Cardiac muscle cell (in vitro differentiated cells and primary cell): ENCODE results near the gene SHISAL1. TPM values are rescaled to one million over a fixed set of nuclear protein-coding genes. Genes with fewer than 3 reads are reported as not detected.

Source experiments
- DNase-seq, 2 donors: peaks; one replicate each; pipeline versions ENCODE4 v3.0.0 to v3.0.0-alpha.2; 2010 to 2017; ENCODE audit warnings: low read depth in 1 of 2, low spot score in 1 of 2
- H3K27ac ChIP-seq: fragments of 200-600 bp; sonication (generic); 2 replicates; pipeline ENCODE4 v1.5.1; 2016
- H3K27me3 ChIP-seq: fragments of 200-600 bp; sonication (generic); 2 replicates; pipeline ENCODE4 v1.6.0; 2016; ENCODE audit warnings: control low read depth
- H3K36me3 ChIP-seq: fragments of 200-600 bp; sonication (generic); 2 replicates; pipeline ENCODE4 v1.5.1; 2016; ENCODE audit warnings: control low read depth
- H3K4me1 ChIP-seq: fragments of 200-600 bp; sonication (generic); 2 replicates; pipeline ENCODE4 v1.8.1; 2017; ENCODE audit warnings: low read depth, mild to moderate bottlenecking, mixed run types
- H3K4me3 ChIP-seq: fragments of 200-600 bp; sonication (generic); 2 replicates; pipeline ENCODE4 v1.5.1; 2016; ENCODE audit warnings: mild to moderate bottlenecking
- H3K9me3 ChIP-seq: fragments of 200-600 bp; sonication (generic); 2 replicates; pipeline ENCODE4 v1.5.1; 2017; ENCODE audit warnings: low read depth, mild to moderate bottlenecking, control low read depth
- polyA plus RNA-seq: library from polyadenylated mRNA; unstranded; fragments of >200 nt; fragmentation: Nextera tagmentation; extraction: Ambion mirVana; gene quantifications from 2 replicates; pipeline ENCODE4 v1.2.1, GENCODE V29; 2016
- total RNA-seq: library from RNA; depleted of rRNA; stranded (reverse); fragments of >200 nt; gene quantifications from 2 replicates; pipeline ENCODE4 v1.2.3, GENCODE V29; 2016
- TF ChIP-seq, protein P1 (sequence below): IDR thresholded peaks from 2 replicates; pipeline ENCODE4 v1.5.1; 2012; ENCODE audit warnings: low read depth, mild to moderate bottlenecking, low read length

Gene SHISAL1
- total and polyA plus RNA-seq, 2 experiments from 2014 or later = 0.40 to 2.8 TPM

DNA sequence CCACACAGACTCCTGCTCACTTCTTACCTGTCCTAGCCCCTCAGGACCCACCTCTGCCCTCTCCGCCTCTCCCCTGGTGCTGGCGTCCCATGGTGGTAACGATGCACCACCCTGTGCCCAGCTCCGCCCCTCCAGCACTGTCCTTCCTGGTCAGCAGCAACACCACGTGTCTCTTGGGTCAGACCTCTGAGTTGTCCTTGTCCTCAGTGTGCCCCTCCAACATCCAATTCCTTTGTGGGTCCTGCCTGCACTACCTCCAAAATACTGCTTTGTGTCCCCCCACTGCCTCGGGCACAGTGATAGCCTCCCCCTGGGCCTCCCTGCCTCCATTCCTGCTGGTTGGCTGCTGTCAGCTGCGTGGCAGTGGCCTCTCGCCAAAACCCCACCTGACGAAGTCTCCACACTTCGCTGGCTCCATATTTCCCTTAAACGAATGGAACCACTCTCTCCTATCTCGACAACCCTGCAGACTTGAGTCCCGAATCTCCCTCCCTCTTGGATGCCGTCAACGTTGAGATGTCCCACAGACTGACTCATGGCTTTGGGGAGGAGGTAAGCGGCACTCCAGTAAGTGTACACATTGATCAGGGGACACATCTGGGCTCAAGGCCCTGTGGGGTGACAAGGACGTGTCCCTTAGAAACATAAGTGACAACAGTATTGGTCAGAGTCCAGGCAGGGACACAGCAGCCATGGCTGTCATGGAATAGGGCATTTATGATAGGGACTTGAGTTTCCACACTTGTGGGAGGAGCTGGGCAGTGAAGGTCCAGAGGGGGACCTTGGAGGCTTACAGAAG lies 42.8 kb downstream of the SHISAL1 start:
- no peak overlapping the region for H3K4me3 ChIP-seq
- no peaks in the 10 kb centered on the region for H3K4me1 ChIP-seq
- H3K27ac ChIP-seq = no peak overlapping the region
- H3K9me3 ChIP-seq = no peaks in the 10 kb centered on the region
- DNase-seq = no peak
- TF ChIP-seq, protein P1, sequence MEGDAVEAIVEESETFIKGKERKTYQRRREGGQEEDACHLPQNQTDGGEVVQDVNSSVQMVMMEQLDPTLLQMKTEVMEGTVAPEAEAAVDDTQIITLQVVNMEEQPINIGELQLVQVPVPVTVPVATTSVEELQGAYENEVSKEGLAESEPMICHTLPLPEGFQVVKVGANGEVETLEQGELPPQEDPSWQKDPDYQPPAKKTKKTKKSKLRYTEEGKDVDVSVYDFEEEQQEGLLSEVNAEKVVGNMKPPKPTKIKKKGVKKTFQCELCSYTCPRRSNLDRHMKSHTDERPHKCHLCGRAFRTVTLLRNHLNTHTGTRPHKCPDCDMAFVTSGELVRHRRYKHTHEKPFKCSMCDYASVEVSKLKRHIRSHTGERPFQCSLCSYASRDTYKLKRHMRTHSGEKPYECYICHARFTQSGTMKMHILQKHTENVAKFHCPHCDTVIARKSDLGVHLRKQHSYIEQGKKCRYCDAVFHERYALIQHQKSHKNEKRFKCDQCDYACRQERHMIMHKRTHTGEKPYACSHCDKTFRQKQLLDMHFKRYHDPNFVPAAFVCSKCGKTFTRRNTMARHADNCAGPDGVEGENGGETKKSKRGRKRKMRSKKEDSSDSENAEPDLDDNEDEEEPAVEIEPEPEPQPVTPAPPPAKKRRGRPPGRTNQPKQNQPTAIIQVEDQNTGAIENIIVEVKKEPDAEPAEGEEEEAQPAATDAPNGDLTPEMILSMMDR = no peak
- no peaks in the 10 kb centered on the region for H3K36me3 ChIP-seq
- H3K27me3 ChIP-seq = no peaks in the 10 kb centered on the region

DNA sequence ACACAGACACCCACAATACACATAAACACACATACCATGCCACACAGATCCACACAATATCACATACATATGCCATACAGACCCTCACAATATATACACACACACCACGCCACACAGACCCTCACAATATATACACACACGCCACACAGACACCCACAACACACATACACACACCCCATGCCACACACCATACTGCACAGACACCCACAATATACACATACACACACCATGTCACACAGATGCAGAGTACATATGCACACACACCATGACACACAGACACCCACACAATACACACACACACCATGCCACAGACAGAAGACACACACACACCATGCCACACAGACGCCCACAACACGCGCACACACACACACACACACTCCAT lies 43.6 kb downstream of the SHISAL1 start:
- Histone ChIP-seq H3K36me3 (no peaks in the 10 kb centered on the region), H3K27ac (no peak overlapping the region), H3K27me3 (no peaks in the 10 kb centered on the region), H3K4me3 (no peak overlapping the region), H3K4me1 (no peaks in the 10 kb centered on the region), H3K9me3 (no peaks in the 10 kb centered on the region)
- no peak for DNase-seq
- TF ChIP-seq, protein P1 = no peak

GRCh38 chr22:44268431-44269116 lies 44.2 kb downstream of the SHISAL1 start:
- no peaks in the 10 kb centered on the region for H3K36me3 ChIP-seq
- no peak overlapping the region for H3K4me3 ChIP-seq
- H3K4me1 ChIP-seq = no peaks in the 10 kb centered on the region
- H3K27ac ChIP-seq = no peak overlapping the region
- H3K27me3 ChIP-seq = no peaks in the 10 kb centered on the region
- TF ChIP-seq, protein P1 = no peak
- H3K9me3 ChIP-seq = no peaks in the 10 kb centered on the region
- DNase-seq = no peak

DNA sequence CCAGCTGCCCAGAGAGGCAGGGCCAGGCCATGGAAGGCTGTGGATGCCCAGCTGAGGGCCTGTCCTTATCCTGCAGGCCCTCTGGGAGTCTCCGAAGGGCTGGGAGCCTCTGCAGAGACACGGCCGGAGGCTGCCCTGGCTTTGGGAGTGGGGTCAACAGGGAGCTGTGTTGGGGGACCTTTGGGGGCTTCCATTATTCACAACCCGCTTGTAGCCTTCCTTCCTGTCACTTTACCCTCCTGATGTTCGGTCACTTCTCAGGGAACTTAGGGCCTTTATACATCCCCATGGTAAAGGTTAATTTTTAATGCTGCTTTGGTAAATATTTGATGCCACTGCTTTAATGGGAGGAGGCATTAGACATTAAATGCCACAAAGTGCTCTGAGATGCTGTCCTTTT lies 44.9 kb downstream of the SHISAL1 start:
- Histone ChIP-seq H3K36me3 (no peaks in the 10 kb centered on the region), H3K27me3 (no peaks in the 10 kb centered on the region), H3K9me3 (no peaks in the 10 kb centered on the region), H3K4me3 (no peak overlapping the region), H3K27ac (no peak overlapping the region), H3K4me1 (no peaks in the 10 kb centered on the region)
- TF ChIP-seq, protein P1 = no peak
- DNase-seq = no peak

GRCh38 chr22:44266796-44267760 lies 45.7 kb downstream of the SHISAL1 start:
- H3K4me3 ChIP-seq = no peak overlapping the region
- DNase-seq = no peak
- no peaks in the 10 kb centered on the region for H3K36me3 ChIP-seq
- no peaks in the 10 kb centered on the region for H3K9me3 ChIP-seq
- H3K27me3 ChIP-seq = no peaks in the 10 kb centered on the region
- TF ChIP-seq, protein P1 = no peak
- no peaks in the 10 kb centered on the region for H3K4me1 ChIP-seq
- no peak overlapping the region for H3K27ac ChIP-seq
